Activated T-cell treated with anti-CD3 and anti-CD28 coated beads, Interleukin-2, amount 50 U/mL, for 72 hours (primary cell): ENCODE results near the gene TNFAIP8L1. TPM values are rescaled to one million over a fixed set of nuclear protein-coding genes. Genes with fewer than 3 reads are reported as not detected.

Experiments
- ATAC-seq, 2 donors: fragments of 150-1000 bp; cut with Tn5 transposase; replicated peaks in 1 of 2; 2 replicates each; pipeline ENCODE4 v1.10.0; 2021; ENCODE audit warnings: moderate library complexity in 2 of 2, mild to moderate bottlenecking in 1 of 2
- DNase-seq, 2 donors: peaks; one replicate each; pipeline ENCODE4 v3.0.0; 2021 to 2022; ENCODE audit warnings: mixed read lengths in 1 of 2
- H3K27ac Mint-ChIP-seq: one replicate; pipeline ENCODE4 v1.8.0; 2022; ENCODE audit warnings: mild to moderate bottlenecking, moderate library complexity, mixed read lengths
- H3K27me3 Mint-ChIP-seq: one replicate; pipeline ENCODE4 v1.8.0; 2022; ENCODE audit warnings: low read depth, mixed read lengths
- H3K36me3 Mint-ChIP-seq, 2 donors: one replicate each; pipeline ENCODE4 v1.8.0; 2022; ENCODE audit warnings: mixed read lengths in 2 of 2, mild to moderate bottlenecking in 1 of 2; ENCODE audit not compliant: insufficient read depth in 2 of 2
- H3K4me1 Mint-ChIP-seq: one replicate; pipeline ENCODE4 v1.8.0; 2022; ENCODE audit warnings: low read depth, mixed read lengths
- H3K4me3 Mint-ChIP-seq, 2 donors: one replicate each; pipeline ENCODE4 v1.8.0; 2022; ENCODE audit warnings: mild to moderate bottlenecking in 2 of 2, mixed read lengths in 2 of 2, moderate library complexity in 2 of 2
- H3K9me3 Mint-ChIP-seq, 2 donors: one replicate each; pipeline ENCODE4 v1.8.0; 2022; ENCODE audit warnings: mixed read lengths in 2 of 2
- total RNA-seq, 2 donors: library from RNA; stranded (reverse); gene quantifications; one replicate each; pipeline ENCODE4 v1.2.3, GENCODE V29; 2022

TNFAIP8L1 gene
- total RNA-seq, 2 donors from 2014 or later: 22.1 to 25.7 TPM

GRCh38 chr19:4695224-4695731 is 56.0 kb downstream of the TNFAIP8L1 start:
- Mint-ChIP-seq H3K27me3 (no peaks in the 10 kb centered on the region), H3K36me3 (peaks cover 6 to 15% of the 10 kb centered on the region in 2 donors), H3K27ac (no peak overlapping the region), H3K9me3 (no peaks in the 10 kb centered on the region), H3K4me3 (no peak overlapping the region), H3K4me1 (no peaks in the 10 kb centered on the region)
- ATAC-seq: no peak
- DNase-seq: no peak

- Mint-ChIP-seq H3K27ac (no peak overlapping the region), H3K4me1 (no peaks in the 10 kb centered on the region), H3K4me3 (no peak overlapping the region), H3K27me3 (no peaks in the 10 kb centered on the region), H3K36me3 (peaks cover 5 to 12% of the 10 kb centered on the region in 2 donors), H3K9me3 (no peaks in the 10 kb centered on the region)
- no peak for ATAC-seq
- no peak for DNase-seq
Observed at GRCh38 chr19:4697304-4697703, 58.0 kb downstream of the TNFAIP8L1 start.

- no peak for ATAC-seq
- H3K36me3 Mint-ChIP-seq: peaks cover 3 to 10% of the 10 kb centered on the region in 2 donors
Observed at GRCh38 chr19:4699826-4700692, 60.7 kb downstream of the TNFAIP8L1 start.

GRCh38 chr19:4700693-4700970 is 61.3 kb downstream of the TNFAIP8L1 start:
- Mint-ChIP-seq H3K4me1 (no peaks in the 10 kb centered on the region), H3K4me3 (no peak overlapping the region), H3K36me3 (peaks cover 3 to 10% of the 10 kb centered on the region in 2 donors), H3K9me3 (no peaks in the 10 kb centered on the region), H3K27me3 (no peaks in the 10 kb centered on the region), H3K27ac (no peak overlapping the region)
- ATAC-seq (no peak), DNase-seq (no peak)

More at GRCh38 chr19:4699826-4700692, 60.7 kb downstream of the TNFAIP8L1 start:
- no peaks in the 10 kb centered on the region for H3K9me3 Mint-ChIP-seq
- H3K4me1 Mint-ChIP-seq: no peaks in the 10 kb centered on the region
- H3K27ac Mint-ChIP-seq: no peak overlapping the region
- no peaks in the 10 kb centered on the region for H3K27me3 Mint-ChIP-seq
- no peak for DNase-seq
- H3K4me3 Mint-ChIP-seq: no peak overlapping the region

- ATAC-seq (no peak), DNase-seq (no peak)
- Mint-ChIP-seq H3K9me3 (no peaks in the 10 kb centered on the region), H3K36me3 (peaks cover 3 to 10% of the 10 kb centered on the region in 2 donors), H3K27me3 (no peaks in the 10 kb centered on the region), H3K4me3 (no peak overlapping the region), H3K4me1 (no peaks in the 10 kb centered on the region), H3K27ac (no peak overlapping the region)
Observed at GRCh38 chr19:4701557-4701956, 62.2 kb downstream of the TNFAIP8L1 start.

- Mint-ChIP-seq H3K4me3 (no peak overlapping the region), H3K27me3 (no peaks in the 10 kb centered on the region), H3K9me3 (no peaks in the 10 kb centered on the region), H3K4me1 (no peaks in the 10 kb centered on the region), H3K36me3 (peaks cover 3 to 10% of the 10 kb centered on the region in 2 donors), H3K27ac (no peak overlapping the region)
- no peak for DNase-seq
- ATAC-seq: no peak
Observed at GRCh38 chr19:4702764-4703163, 63.4 kb downstream of the TNFAIP8L1 start.

- no peaks in the 10 kb centered on the region for H3K9me3 Mint-ChIP-seq
- no peak for DNase-seq
- peaks cover 3 to 10% of the 10 kb centered on the region in 2 donors for H3K36me3 Mint-ChIP-seq
- H3K4me1 Mint-ChIP-seq: no peaks in the 10 kb centered on the region
- H3K27me3 Mint-ChIP-seq: no peaks in the 10 kb centered on the region
- H3K27ac Mint-ChIP-seq: peak overlapping the region; percentile 38
- no peak overlapping the region for H3K4me3 Mint-ChIP-seq
- no peak for ATAC-seq
Observed at GRCh38 chr19:4703671-4704316, 64.5 kb downstream of the TNFAIP8L1 start.

GRCh38 chr19:4704317-4704673 is 65.0 kb downstream of the TNFAIP8L1 start:
- no peak for DNase-seq
- Mint-ChIP-seq H3K27me3 (no peaks in the 10 kb centered on the region), H3K4me3 (no peak overlapping the region), H3K9me3 (no peaks in the 10 kb centered on the region), H3K4me1 (peaks cover 4% of the 10 kb centered on the region), H3K36me3 (peaks cover 5 to 12% of the 10 kb centered on the region in 2 donors), H3K27ac (no peak overlapping the region)
- ATAC-seq: no peak

Other genes starting within 250 kb of the TNFAIP8L1 start
- 10 to 100 TPM; 40.6 TPM for gene SH3GL1, start 239.0 kb upstream of the TNFAIP8L1 start, total RNA-seq
- 10 to 100 TPM; 74.0 to 79.7 TPM for gene CHAF1A, start 236.9 kb upstream of the TNFAIP8L1 start, total RNA-seq
- gene UBXN6, start 181.7 kb upstream of the TNFAIP8L1 start, total RNA-seq: 10 to 100 TPM; 55.2 to 61.3 TPM
- gene HDGFL2, start 167.2 kb upstream of the TNFAIP8L1 start, total RNA-seq: 10 to 100 TPM; 48.5 to 58.9 TPM
- under 1 TPM; 0.05 to 0.12 TPM for gene PLIN4, start 121.0 kb upstream of the TNFAIP8L1 start, total RNA-seq
- under 1 TPM; 0.24 to 0.81 TPM for gene PLIN5, start 104.3 kb upstream of the TNFAIP8L1 start, total RNA-seq
- 1 to 10 TPM in 1 of 2 donors, under 1 TPM in 1; 0.67 to 2.3 TPM for gene LRG1, start 99.5 kb upstream of the TNFAIP8L1 start, total RNA-seq
- under 1 TPM; 0.05 to 0.19 TPM for gene SEMA6B, start 79.8 kb upstream of the TNFAIP8L1 start, total RNA-seq
- 10 to 100 TPM; 51.9 to 78.8 TPM for gene MYDGF, start 30.8 kb downstream of the TNFAIP8L1 start, total RNA-seq
- 10 to 100 TPM; 58.8 to 61.0 TPM for gene DPP9, start 84.3 kb downstream of the TNFAIP8L1 start, total RNA-seq
- gene FEM1A, start 152.2 kb downstream of the TNFAIP8L1 start, total RNA-seq: 10 to 100 TPM in 1 of 2 donors, 1 to 10 TPM in 1; 9.8 to 11.8 TPM
- 10 to 100 TPM; 18.7 to 20.5 TPM for gene TICAM1, start 192.2 kb downstream of the TNFAIP8L1 start, total RNA-seq
- gene PLIN3, start 228.2 kb downstream of the TNFAIP8L1 start, total RNA-seq: 10 to 100 TPM; 43.7 to 44.6 TPM